Measurements from ENCODE around the gene LIPI. TPM values are rescaled to one million over a fixed set of nuclear protein-coding genes. Genes with fewer than 3 reads are reported as not detected.
"Not testable (repeated sequence)": the region's sequence is repeated elsewhere in the genome, so short reads cannot be mapped to it uniquely, and the experiment has no call there.

Gene LIPI
- total RNA-seq, 2 donors from 2014 or later = not detected

- H3K36me3 ChIP-seq = no peaks in the 10 kb centered on the region
- TF ChIP-seq CTCF (IDR thresholded peaks at IDR 0.05) = no peak
- DNase-seq = no peak
- H3K4me3 ChIP-seq = no peak overlapping the region
- H3K27ac ChIP-seq = no peak overlapping the region
- no peaks in the 10 kb centered on the region for H3K4me1 ChIP-seq
- H3K9me3 ChIP-seq = no peaks in the 10 kb centered on the region
- H3K9ac ChIP-seq (ENCODE audit: low read depth in 2 of 2, low read length in 2 of 2) = no peak overlapping the region
- intact Hi-C loops (cut with DNase I) = no loop called here
- H3K27me3 ChIP-seq = no peaks in the 10 kb centered on the region
Observed at GRCh38 chr21:14097881-14098499, 112.8 kb downstream of the LIPI start.

- intact Hi-C loops (cut with DNase I) = no loop called here
- H3K9ac ChIP-seq (ENCODE audit: low read depth in 2 of 2, low read length in 2 of 2) = no peak overlapping the region
- no peaks in the 10 kb centered on the region for H3K9me3 ChIP-seq
- no peaks in the 10 kb centered on the region for H3K36me3 ChIP-seq
- H3K4me3 ChIP-seq = no peak overlapping the region
- no peak overlapping the region for H3K27ac ChIP-seq
- H3K4me1 ChIP-seq = no peaks in the 10 kb centered on the region
- no peak for TF ChIP-seq CTCF (IDR thresholded peaks at IDR 0.05)
- H3K27me3 ChIP-seq = no peaks in the 10 kb centered on the region
- DNase-seq = no peak
Observed at GRCh38 chr21:14096577-14096976, 114.2 kb downstream of the LIPI start.

GRCh38 chr21:14096172-14096571 lies 114.6 kb downstream of the LIPI start:
- Histone ChIP-seq H3K9ac (ENCODE audit: low read depth in 2 of 2, low read length in 2 of 2) (no peak overlapping the region), H3K36me3 (no peaks in the 10 kb centered on the region), H3K27me3 (no peaks in the 10 kb centered on the region), H3K4me3 (no peak overlapping the region), H3K27ac (no peak overlapping the region), H3K4me1 (no peaks in the 10 kb centered on the region), H3K9me3 (no peaks in the 10 kb centered on the region)
- TF ChIP-seq CTCF (IDR thresholded peaks at IDR 0.05) = no peak
- intact Hi-C loops (cut with DNase I) = no loop called here
- no peak for DNase-seq

GRCh38 chr21:14095056-14095455 lies 115.7 kb downstream of the LIPI start:
- Histone ChIP-seq H3K4me1 (no peaks in the 10 kb centered on the region), H3K9me3 (no peaks in the 10 kb centered on the region), H3K9ac (ENCODE audit: low read depth in 2 of 2, low read length in 2 of 2) (no peak overlapping the region), H3K4me3 (no peak overlapping the region), H3K36me3 (no peaks in the 10 kb centered on the region), H3K27me3 (no peaks in the 10 kb centered on the region), H3K27ac (no peak overlapping the region)
- no peak for TF ChIP-seq CTCF (IDR thresholded peaks at IDR 0.05)
- no peak for DNase-seq
- intact Hi-C loops (cut with DNase I) = no loop called here

- Histone ChIP-seq H3K9ac (ENCODE audit: low read depth in 2 of 2, low read length in 2 of 2) (no peak overlapping the region), H3K27me3 (no peaks in the 10 kb centered on the region), H3K9me3 (no peaks in the 10 kb centered on the region), H3K27ac (no peak overlapping the region), H3K36me3 (no peaks in the 10 kb centered on the region), H3K4me1 (no peaks in the 10 kb centered on the region), H3K4me3 (no peak overlapping the region)
- TF ChIP-seq CTCF (IDR thresholded peaks at IDR 0.05) = no peak
- DNase-seq = no peak
- intact Hi-C loops (cut with DNase I) = no loop called here
Observed at GRCh38 chr21:14092834-14093560, 117.8 kb downstream of the LIPI start.

GRCh38 chr21:14090184-14090583 lies 120.6 kb downstream of the LIPI start:
- H3K9me3 ChIP-seq; H3K9ac ChIP-seq (ENCODE audit: low read depth in 2 of 2, low read length in 2 of 2); H3K4me1 ChIP-seq; H3K4me3 ChIP-seq; intact Hi-C loops (cut with DNase I); H3K27me3 ChIP-seq; H3K27ac ChIP-seq; DNase-seq; H3K36me3 ChIP-seq: not testable (repeated sequence)
